Measurements from ENCODE around the gene BCKDHA.

BCKDHA gene

DNA sequence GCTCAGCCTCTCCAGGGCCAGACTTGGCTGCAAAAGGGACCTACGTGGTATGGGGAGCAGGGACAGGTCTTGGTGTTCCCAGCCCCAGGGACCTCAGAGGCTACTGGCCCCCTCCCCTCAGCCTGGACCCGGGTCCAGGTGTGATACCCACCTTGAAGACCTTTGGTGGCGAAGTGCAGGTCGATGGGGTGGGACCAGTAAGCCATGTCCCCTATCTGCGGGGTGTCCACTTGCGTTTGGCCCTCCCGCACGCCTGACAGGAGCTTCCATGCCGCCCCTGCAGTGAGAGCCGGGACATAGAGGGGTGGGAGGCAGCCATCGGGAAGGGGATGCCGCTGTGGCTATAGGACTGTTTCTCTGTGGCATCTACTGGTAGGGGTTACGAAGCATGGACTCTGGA lies 39.9 kb upstream of the BCKDHA start:
- H4K91ac ChIP-seq (ENCODE audit: low read depth, low read length, poor library complexity) = no peak overlapping the region
- H3K4me3 ChIP-seq (ENCODE audit: low read length in 2 of 2) = peak overlapping the region in 1 of 2 donors; percentile 26
- no peak overlapping the region for H2BK5ac ChIP-seq (ENCODE audit: low read length)
- DNase-seq (ENCODE audit: low spot score) = no peak
- no peak overlapping the region for H3K4me2 ChIP-seq (ENCODE audit: insufficient read depth, low read length, poor library complexity, severe bottlenecking)
- peaks cover 0 to 8% of the 10 kb centered on the region in 2 donors for H3K36me3 ChIP-seq (replicated peaks in 1 of 2; ENCODE audit: control insufficient read depth in 2 of 2, insufficient read depth in 2 of 2, low read length in 2 of 2)
- H3K27ac ChIP-seq (replicated peaks; ENCODE audit: low read length) = no peak overlapping the region
- no peak overlapping the region for H2BK12ac ChIP-seq (ENCODE audit: low read length)
- no peaks in the 10 kb centered on the region for H3K9me3 ChIP-seq (replicated peaks in 1 of 2; ENCODE audit: control insufficient read depth in 2 of 2, insufficient read depth in 1 of 2, low read depth in 1 of 2, low read length in 2 of 2)
- WGBS, 2 donors (ENCODE audit: extremely low coverage in 2 of 2, insufficient read length in 2 of 2, insufficient replicate concordance in 1 of 2) = no CpG with 5 or more reads among the region's 13 CpGs
- no peak overlapping the region for H2AFZ ChIP-seq (ENCODE audit: low read length)
- peak overlapping the region; percentile 11 for H3K4ac ChIP-seq (ENCODE audit: low read length)
- peaks cover 0 to 7% of the 10 kb centered on the region in 2 donors for H3K4me1 ChIP-seq (ENCODE audit: control insufficient read depth in 2 of 2, insufficient read depth in 1 of 2, low read depth in 1 of 2, low read length in 2 of 2)
- no peak overlapping the region for H3K18ac ChIP-seq (ENCODE audit: low read length)
- peaks cover 0 to 13% (median 8%) of the 10 kb centered on the region in 3 experiments for H3K27me3 ChIP-seq (ENCODE audit: control insufficient read depth in 3 of 3, insufficient read depth in 3 of 3, low read depth in 1 of 3, low read length in 3 of 3)
- H3K79me1 ChIP-seq (ENCODE audit: low read depth, low read length) = no peaks in the 10 kb centered on the region
- H2BK15ac ChIP-seq (ENCODE audit: low read length) = no peak overlapping the region
- H3K23ac ChIP-seq (ENCODE audit: low read depth, low read length, poor library complexity) = peak overlapping the region; percentile 44
- peak overlapping the region; percentile 88 for H2AK5ac ChIP-seq (ENCODE audit: low read depth, low read length)
- no peak overlapping the region for H3K9ac ChIP-seq (ENCODE audit: low read depth, low read length, poor library complexity)
- no peak overlapping the region for H4K8ac ChIP-seq (ENCODE audit: low read depth, low read length)
- no peak overlapping the region for H3K14ac ChIP-seq (ENCODE audit: low read length)
- H2BK120ac ChIP-seq (ENCODE audit: low read depth, low read length) = no peak overlapping the region

DNA sequence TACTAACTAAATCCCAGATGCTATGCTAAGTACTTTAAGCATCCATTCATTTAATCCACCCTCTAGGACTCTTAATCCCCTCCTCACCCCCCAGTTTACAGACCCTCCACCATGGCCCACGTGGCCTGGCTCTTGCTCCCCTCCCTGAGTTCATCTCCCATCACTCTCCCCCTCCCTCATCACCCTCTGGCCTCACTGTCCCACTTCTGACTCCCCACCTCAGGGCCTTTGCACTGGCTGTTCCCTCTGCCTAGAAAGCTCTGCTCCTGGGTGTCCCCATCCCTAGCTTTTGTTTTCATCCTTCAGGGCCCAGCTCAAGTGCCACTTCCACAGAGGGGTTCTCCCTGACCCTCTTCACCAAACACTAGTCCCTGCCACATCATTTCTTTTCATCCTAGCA lies 37.9 kb upstream of the BCKDHA start:
- DNase-seq (ENCODE audit: low spot score) = no peak
- Histone ChIP-seq H2AK5ac (ENCODE audit: low read depth, low read length) (no peak overlapping the region), H2AFZ (ENCODE audit: low read length) (no peak overlapping the region), H3K27ac (replicated peaks; ENCODE audit: low read length) (no peak overlapping the region), H3K14ac (ENCODE audit: low read length) (no peak overlapping the region), H3K4ac (ENCODE audit: low read length) (no peak overlapping the region), H2BK12ac (ENCODE audit: low read length) (no peak overlapping the region), H3K18ac (ENCODE audit: low read length) (no peak overlapping the region), H2BK5ac (ENCODE audit: low read length) (no peak overlapping the region), H4K91ac (ENCODE audit: low read depth, low read length, poor library complexity) (no peak overlapping the region), H3K9me3 (replicated peaks in 1 of 2; ENCODE audit: control insufficient read depth in 2 of 2, insufficient read depth in 1 of 2, low read depth in 1 of 2, low read length in 2 of 2) (no peaks in the 10 kb centered on the region), H2BK120ac (ENCODE audit: low read depth, low read length) (no peak overlapping the region), H3K4me3 (ENCODE audit: low read length in 2 of 2) (no peak overlapping the region), H3K4me2 (ENCODE audit: insufficient read depth, low read length, poor library complexity, severe bottlenecking) (no peak overlapping the region), H3K79me1 (ENCODE audit: low read depth, low read length) (peaks cover under 1% of the 10 kb centered on the region), H2BK15ac (ENCODE audit: low read length) (no peak overlapping the region), H3K36me3 (replicated peaks in 1 of 2; ENCODE audit: control insufficient read depth in 2 of 2, insufficient read depth in 2 of 2, low read length in 2 of 2) (peaks cover 0 to 8% of the 10 kb centered on the region in 2 donors), H3K27me3 (ENCODE audit: control insufficient read depth in 3 of 3, insufficient read depth in 3 of 3, low read depth in 1 of 3, low read length in 3 of 3) (peaks cover 0 to 1% (median 0%) of the 10 kb centered on the region in 3 experiments), H3K9ac (ENCODE audit: low read depth, low read length, poor library complexity) (no peak overlapping the region), H3K23ac (ENCODE audit: low read depth, low read length, poor library complexity) (no peak overlapping the region), H3K4me1 (ENCODE audit: control insufficient read depth in 2 of 2, insufficient read depth in 1 of 2, low read depth in 1 of 2, low read length in 2 of 2) (peaks cover 4 to 5% of the 10 kb centered on the region in 2 donors), H4K8ac (ENCODE audit: low read depth, low read length) (no peak overlapping the region)
- no CpG with 5 or more reads among the region's 1 CpG for WGBS, 2 donors (ENCODE audit: extremely low coverage in 2 of 2, insufficient read length in 2 of 2, insufficient replicate concordance in 1 of 2)

DNA sequence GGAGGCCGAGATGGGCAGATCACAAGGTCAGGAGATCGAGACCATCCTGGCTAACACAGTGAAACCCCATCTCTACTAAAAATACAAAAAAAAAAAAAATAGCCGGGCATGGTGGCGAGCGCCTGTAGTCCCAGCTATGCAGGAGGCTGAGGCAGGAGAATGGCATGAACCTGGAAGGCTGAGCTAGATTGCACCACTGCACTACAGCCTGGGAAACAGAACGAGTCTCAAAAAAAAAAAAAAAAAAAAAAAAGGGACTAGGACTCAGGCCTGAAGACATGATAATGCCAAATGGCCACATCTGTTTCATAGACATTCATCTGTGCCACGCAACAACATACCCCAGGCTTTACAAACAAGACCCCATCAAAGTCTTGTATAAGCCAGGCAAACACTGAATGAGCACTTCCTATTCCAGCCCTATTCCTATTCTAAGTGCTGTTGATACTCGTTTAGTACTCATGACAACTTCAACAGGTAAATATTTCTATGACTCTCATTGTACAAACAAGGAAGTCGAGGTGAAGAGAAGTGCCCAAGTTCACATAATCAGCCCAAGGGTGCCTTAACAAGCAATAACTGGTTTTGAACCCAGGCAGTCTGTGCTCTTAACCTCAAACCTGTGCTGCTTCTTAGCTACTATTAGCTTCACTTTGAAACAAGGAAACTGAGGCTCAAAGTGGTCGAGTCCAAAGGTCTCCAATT lies 35.3 kb upstream of the BCKDHA start:
- peaks cover 4 to 5% of the 10 kb centered on the region in 2 donors for H3K4me1 ChIP-seq (ENCODE audit: control insufficient read depth in 2 of 2, insufficient read depth in 1 of 2, low read depth in 1 of 2, low read length in 2 of 2)
- peaks cover 7% of the 10 kb centered on the region for H3K79me1 ChIP-seq (ENCODE audit: low read depth, low read length)
- H3K9ac ChIP-seq (ENCODE audit: low read depth, low read length, poor library complexity) = no peak overlapping the region
- H3K18ac ChIP-seq (ENCODE audit: low read length) = no peak overlapping the region
- no peak overlapping the region for H3K14ac ChIP-seq (ENCODE audit: low read length)
- H2BK15ac ChIP-seq (ENCODE audit: low read length) = no peak overlapping the region
- H3K36me3 ChIP-seq (replicated peaks in 1 of 2; ENCODE audit: control insufficient read depth in 2 of 2, insufficient read depth in 2 of 2, low read length in 2 of 2) = peaks cover 0 to 11% of the 10 kb centered on the region in 2 donors
- H3K4me3 ChIP-seq (ENCODE audit: low read length in 2 of 2) = no peak overlapping the region
- H3K9me3 ChIP-seq (replicated peaks in 1 of 2; ENCODE audit: control insufficient read depth in 2 of 2, insufficient read depth in 1 of 2, low read depth in 1 of 2, low read length in 2 of 2) = no peaks in the 10 kb centered on the region
- H3K23ac ChIP-seq (ENCODE audit: low read depth, low read length, poor library complexity) = no peak overlapping the region
- no peaks in the 10 kb centered on the region for H3K27me3 ChIP-seq (ENCODE audit: control insufficient read depth in 3 of 3, insufficient read depth in 3 of 3, low read depth in 1 of 3, low read length in 3 of 3)
- DNase-seq (ENCODE audit: low spot score) = no peak
- no peak overlapping the region for H2BK5ac ChIP-seq (ENCODE audit: low read length)
- no peak overlapping the region for H3K27ac ChIP-seq (replicated peaks; ENCODE audit: low read length)
- no peak overlapping the region for H2AK5ac ChIP-seq (ENCODE audit: low read depth, low read length)
- H2AFZ ChIP-seq (ENCODE audit: low read length) = no peak overlapping the region
- H3K4ac ChIP-seq (ENCODE audit: low read length) = no peak overlapping the region
- H2BK120ac ChIP-seq (ENCODE audit: low read depth, low read length) = no peak overlapping the region
- no peak overlapping the region for H4K91ac ChIP-seq (ENCODE audit: low read depth, low read length, poor library complexity)
- H2BK12ac ChIP-seq (ENCODE audit: low read length) = no peak overlapping the region
- WGBS, 2 donors (ENCODE audit: extremely low coverage in 2 of 2, insufficient read length in 2 of 2, insufficient replicate concordance in 1 of 2) = no CpG with 5 or more reads among the region's 10 CpGs
- no peak overlapping the region for H3K4me2 ChIP-seq (ENCODE audit: insufficient read depth, low read length, poor library complexity, severe bottlenecking)
- no peak overlapping the region for H4K8ac ChIP-seq (ENCODE audit: low read depth, low read length)

DNA sequence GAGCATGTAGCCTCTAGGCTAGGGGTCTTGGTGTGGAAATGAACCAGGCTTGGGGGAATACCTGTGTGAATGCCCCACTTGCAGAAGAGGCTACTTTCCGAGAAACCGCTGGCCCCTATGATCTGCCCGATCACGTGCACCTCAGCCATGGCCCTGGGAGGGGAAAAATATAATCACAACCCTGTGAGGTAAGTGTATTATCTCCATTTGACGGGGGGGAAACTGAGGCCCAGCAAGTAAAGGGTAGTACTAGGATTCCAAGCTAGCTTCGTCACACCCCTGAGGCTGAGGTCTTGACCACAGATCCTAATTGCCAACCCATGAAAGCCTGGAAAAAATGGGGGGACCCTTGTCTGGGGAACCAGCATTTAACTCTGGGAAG lies 34.3 kb upstream of the BCKDHA start:
- peak overlapping the region; percentile 69 for H3K4ac ChIP-seq (ENCODE audit: low read length)
- peak overlapping the region; percentile 88 for H3K4me2 ChIP-seq (ENCODE audit: insufficient read depth, low read length, poor library complexity, severe bottlenecking)
- peak overlapping the region; percentile 41 for H2AK5ac ChIP-seq (ENCODE audit: low read depth, low read length)
- H2BK12ac ChIP-seq (ENCODE audit: low read length) = no peak overlapping the region
- peak overlapping the region; percentile 20 for H3K18ac ChIP-seq (ENCODE audit: low read length)
- peak overlapping the region; percentile 7 for H2BK15ac ChIP-seq (ENCODE audit: low read length)
- peak overlapping the region; percentile 94 for H2AFZ ChIP-seq (ENCODE audit: low read length)
- H3K27ac ChIP-seq (replicated peaks; ENCODE audit: low read length) = no peak overlapping the region
- no peaks in the 10 kb centered on the region for H3K9me3 ChIP-seq (replicated peaks in 1 of 2; ENCODE audit: control insufficient read depth in 2 of 2, insufficient read depth in 1 of 2, low read depth in 1 of 2, low read length in 2 of 2)
- WGBS, 2 donors (ENCODE audit: extremely low coverage in 2 of 2, insufficient read length in 2 of 2, insufficient replicate concordance in 1 of 2) = no CpG with 5 or more reads among the region's 6 CpGs
- H3K23ac ChIP-seq (ENCODE audit: low read depth, low read length, poor library complexity) = no peak overlapping the region
- peaks cover 7% of the 10 kb centered on the region for H3K79me1 ChIP-seq (ENCODE audit: low read depth, low read length)
- H3K4me3 ChIP-seq (ENCODE audit: low read length in 2 of 2) = peak overlapping the region; percentile 74 to 75
- H2BK5ac ChIP-seq (ENCODE audit: low read length) = peak overlapping the region; percentile 17
- H3K14ac ChIP-seq (ENCODE audit: low read length) = no peak overlapping the region
- H4K91ac ChIP-seq (ENCODE audit: low read depth, low read length, poor library complexity) = no peak overlapping the region
- no peak for DNase-seq (ENCODE audit: low spot score)
- H3K27me3 ChIP-seq (ENCODE audit: control insufficient read depth in 3 of 3, insufficient read depth in 3 of 3, low read depth in 1 of 3, low read length in 3 of 3) = no peaks in the 10 kb centered on the region
- H3K36me3 ChIP-seq (replicated peaks in 1 of 2; ENCODE audit: control insufficient read depth in 2 of 2, insufficient read depth in 2 of 2, low read length in 2 of 2) = peaks cover 0 to 16% of the 10 kb centered on the region in 2 donors
- H4K8ac ChIP-seq (ENCODE audit: low read depth, low read length) = no peak overlapping the region
- peak overlapping the region; percentile 63 for H3K9ac ChIP-seq (ENCODE audit: low read depth, low read length, poor library complexity)
- peaks cover 4 to 5% of the 10 kb centered on the region in 2 donors for H3K4me1 ChIP-seq (ENCODE audit: control insufficient read depth in 2 of 2, insufficient read depth in 1 of 2, low read depth in 1 of 2, low read length in 2 of 2)
- no peak overlapping the region for H2BK120ac ChIP-seq (ENCODE audit: low read depth, low read length)
